GM12878 (cell line): Measurements from ENCODE around the gene AIFM1. TPM values are rescaled to one million over a fixed set of nuclear protein-coding genes. Genes with fewer than 3 reads are reported as not detected.

Experiments used
- ATAC-seq: fragments of 200-7000 bp; cut with Tn5 transposase; 3 replicates; pipeline ENCODE4 v1.9.1; 2020; ENCODE audit warnings: mild to moderate bottlenecking, moderate library complexity
- BruUV-seq: library from RNA; stranded (reverse); fragments of 400-500 nt; replicated peaks from 2 replicates; lab custom pipeline; 2021; lab: Mats Ljungman, UMichigan
- CTCF ChIA-PET: fragments of 300-600 bp; sonication (Branson Sonifier 250); formaldehyde crosslinking; extraction: SDS; loops from one replicate; lab custom pipeline; 2021; ENCODE audit warnings: inconsistent platforms; lab: Yijun Ruan, JAX
- POLR2A ChIA-PET: fragments of 350-600 bp; formaldehyde crosslinking; extraction: SDS; loops from one replicate; lab custom pipeline; 2021; ENCODE audit warnings: inconsistent platforms; lab: Charles Lee
- RAD21 ChIA-PET: fragments of 300-600 bp; sonication (Branson Sonifier 250); formaldehyde crosslinking; loops from one replicate; lab custom pipeline; 2023; ENCODE audit warnings: antibody characterized with exemption; ENCODE audit not compliant: unreplicated experiment; lab: Charles Lee
- SMC1A ChIA-PET: fragments of 300-600 bp; sonication (Branson Sonifier 250); formaldehyde crosslinking; loops from one replicate; lab custom pipeline; 2023; ENCODE audit not compliant: unreplicated experiment, uncharacterized antibody; lab: Charles Lee
- DNase-seq: peaks from one replicate; pipeline ENCODE4 v3.0.0-alpha.2; 2011; ENCODE audit warnings: low read depth, low spot score
- FAIRE-seq: peaks from 3 replicates; lab custom pipeline; 2011; peaks lifted over from hg19 to GRCh38; lab: Jason Lieb, UNC
- H2AFZ ChIP-seq: 2 replicates; pipeline ENCODE4 v1.6.0; 2011; ENCODE audit warnings: low read depth, low read length, control low read depth; ENCODE audit not compliant: control insufficient read depth
- H3K27ac ChIP-seq: 2 replicates; pipeline ENCODE4 v1.5.1; 2011; ENCODE audit warnings: control low read depth; ENCODE audit not compliant: control insufficient read depth, insufficient read depth
- H3K27me3 ChIP-seq, 2 experiments: replicated peaks in 1 of 2; 2 replicates each; pipeline versions ENCODE4 v1.6.0 to v1.6.1; 2011; ENCODE audit warnings: low read length in 1 of 2; ENCODE audit not compliant: control insufficient read depth in 2 of 2, insufficient read depth in 2 of 2
- H3K36me3 ChIP-seq, 2 experiments: 2 replicates each; pipeline ENCODE4 v1.5.1; 2011; ENCODE audit warnings: low read length in 1 of 2; ENCODE audit not compliant: control insufficient read depth in 2 of 2, insufficient read depth in 2 of 2
- H3K4me1 ChIP-seq: 2 replicates; pipeline ENCODE4 v1.6.1; 2011; ENCODE audit warnings: mild to moderate bottlenecking, low read length, moderate library complexity, mixed read lengths; ENCODE audit not compliant: control insufficient read depth, insufficient read depth
- H3K4me2 ChIP-seq: 2 replicates; pipeline ENCODE4 v1.6.0; 2011; ENCODE audit warnings: control low read depth; ENCODE audit not compliant: control insufficient read depth, insufficient read depth
- H3K4me3 ChIP-seq: fragments of 200-600 bp; sonication (generic); 2 replicates; pipeline ENCODE4 v1.5.1; 2016
- H3K79me2 ChIP-seq: 2 replicates; pipeline ENCODE4 v1.6.0; 2011; ENCODE audit warnings: low read length; ENCODE audit not compliant: control insufficient read depth, insufficient read depth
- H3K9ac ChIP-seq: 2 replicates; pipeline ENCODE4 v1.8.0; 2011; ENCODE audit warnings: low read length, control low read depth, mixed read lengths; ENCODE audit not compliant: control insufficient read depth, insufficient read depth
- H3K9me3 ChIP-seq: replicated peaks from 3 replicates; pipeline ENCODE4 v1.5.1; 2011; ENCODE audit warnings: mild to moderate bottlenecking, low read length; ENCODE audit not compliant: control insufficient read depth, insufficient read depth
- H4K20me1 ChIP-seq: 2 replicates; pipeline ENCODE4 v1.6.0; 2011; ENCODE audit not compliant: control insufficient read depth, insufficient read depth
- EED ChIP-seq: sonication (generic); IDR thresholded peaks from 2 replicates; pipeline ENCODE4 v1.6.1; 2016; ENCODE audit warnings: antibody characterized with exemption, low read depth
- IRF3 ChIP-seq: fragments of 450-650 bp; IDR thresholded peaks from 2 replicates; pipeline ENCODE4 v1.6.1; 2014; ENCODE audit warnings: mild to moderate bottlenecking
- MYB ChIP-seq: fragments of 150-350 bp; IDR thresholded peaks from 2 replicates; pipeline ENCODE4 v1.6.1; 2014; ENCODE audit warnings: mild to moderate bottlenecking, low read depth, low read length, borderline replicate concordance
- NFYB ChIP-seq: IDR thresholded peaks from 2 replicates; pipeline ENCODE4 v1.6.1; 2011; ENCODE audit warnings: low read depth, mild to moderate bottlenecking, low read length, improper control_type of control experiment, moderate library complexity; ENCODE audit not compliant: insufficient read depth
- POLR2AphosphoS2 ChIP-seq: IDR thresholded peaks from 2 replicates; pipeline ENCODE4 v1.6.1; 2011; ENCODE audit warnings: low read depth, mild to moderate bottlenecking, low read length, improper control_type of control experiment, moderate library complexity
- SKIL ChIP-seq: fragments of 450-650 bp; IDR thresholded peaks from 2 replicates; pipeline ENCODE4 v1.6.1; 2017; ENCODE audit warnings: mild to moderate bottlenecking, low read depth, inconsistent platforms; ENCODE audit not compliant: poor library complexity, severe bottlenecking
- SMAD5 ChIP-seq: IDR thresholded peaks from 2 replicates; pipeline ENCODE4 v1.6.1; 2016; ENCODE audit warnings: antibody characterized with exemption, low read depth
- YBX1 ChIP-seq: fragments of 450-650 bp; IDR thresholded peaks from 2 replicates; pipeline ENCODE4 v1.6.1; 2016; ENCODE audit warnings: antibody characterized with exemption
- ZBTB4 ChIP-seq: fragments of 450-650 bp; formaldehyde crosslinking; IDR thresholded peaks from 2 replicates; pipeline ENCODE4 v1.4.0; 2022; ENCODE audit warnings: mild to moderate bottlenecking, moderate library complexity
- ZNF384 ChIP-seq: IDR thresholded peaks from 2 replicates; pipeline ENCODE4 v1.6.1; 2012; ENCODE audit warnings: low read depth, mild to moderate bottlenecking, low read length, improper control_type of control experiment, borderline replicate concordance
- WGBS: methylation state at CpG from one replicate; pipeline ENCODE4 v1.1.6; 2016; ENCODE audit warnings: low lambda C conversion rate; ENCODE audit not compliant: insufficient replicate concordance, insufficient coverage; ENCODE audit errors: missing lambda C conversion rate; 5-methylcytosine and 5-hydroxymethylcytosine counted together
- in situ Hi-C: fragments of 300-500 bp; cut with MboI; formaldehyde crosslinking; loops from 9 replicates; pipeline ENCODE4 v1.14.3; 2018; ENCODE audit warnings: mixed read lengths
- intact Hi-C: fragments of 100-400 bp; cut with micrococcal nuclease; formaldehyde crosslinking; loops from one replicate; pipeline ENCODE4 v1.14.2; 2022; ENCODE audit not compliant: unreplicated experiment
- polyA plus RNA-seq, 11 experiments: library from polyadenylated mRNA; depleted of rRNA in 4 of 11; unstranded in 6 of 11; stranded (reverse) in 5 of 11; fragments of >200 nt; fragmentation: Nextera tagmentation in 4 of 11; fragmentation: Illumina TruSeq in 1 of 11; extraction: Ambion mirVana in 4 of 11; extraction: Trizol in 1 of 11; gene quantifications; 1 replicate in 1 of 11; 2 replicates in 10 of 11; pipeline versions ENCODE4 v1.2.1 to v1.2.3, GENCODE V29; 2011 to 2016; ENCODE audit warnings: inconsistent platforms in 2 of 11, missing spikeins in 2 of 11, low read depth in 1 of 11
- total RNA-seq, 4 experiments: library from RNA; depleted of rRNA in 3 of 4; stranded (reverse); fragments of >200 nt in 3 of 4; fragmentation: Illumina TruSeq in 1 of 4; extraction: Trizol in 1 of 4; gene quantifications; 2 replicates each; pipeline versions ENCODE4 v1.2.1 to v1.2.3, GENCODE V29; 2013 to 2021

AIFM1 gene
- total and polyA plus RNA-seq, 10 of the 15 experiments (the other 5 are each of a cell fraction or from before 2014, with no cell fraction given): 44.2 to 121 (median 80.0) TPM

GRCh38 chrX:130125091-130125874 lies 40.4 kb downstream of the AIFM1 start:
- BruUV-seq: no TSS peak
- Histone ChIP-seq H3K9me3 (no peaks in the 10 kb centered on the region), H3K79me2 (no peaks in the 10 kb centered on the region), H3K36me3 (peaks cover 0 to 7% of the 10 kb centered on the region in 2 experiments; a peak in 1 of 4 replicates), H3K9ac (no peak overlapping the region), H3K27me3 (no peaks in the 10 kb centered on the region; a peak in 1 of 4 replicates), H3K4me1 (peaks cover 7% of the 10 kb centered on the region), H3K4me3 (no peak overlapping the region), H3K4me2 (no peak overlapping the region), H3K27ac (no peak overlapping the region), H4K20me1 (no peaks in the 10 kb centered on the region), H2AFZ (no peak overlapping the region)
- ChIA-PET RAD21 (no interaction called here), POLR2A (no interaction called here), CTCF (no interaction called here), SMC1A (no interaction called here)
- DNase-seq: no peak
- intact Hi-C loops: no loop called here
- in situ Hi-C loops: no loop called here
- no peak for FAIRE-seq
- ATAC-seq: no peak
- WGBS: 59% methylated on average over 13 of the region's 13 CpGs
- TF ChIP-seq SMAD5 (no peak), EED (no peak), MYB (no peak), POLR2AphosphoS2 (no peak), IRF3 (no peak)

- BruUV-seq: no TSS peak
- H3K27me3 ChIP-seq: no peaks in the 10 kb centered on the region; a peak in 1 of 4 replicates
- H3K4me2 ChIP-seq: no peak overlapping the region
- ChIA-PET RAD21 (no interaction called here), CTCF (no interaction called here), SMC1A (no interaction called here), POLR2A (no interaction called here)
- in situ Hi-C loops (no loop called here), intact Hi-C loops (loop anchor here (5.0 kb wide), 1 partner anchor 48 kb away; the partner anchor contains the start of gene RAB33A)
- H3K9ac ChIP-seq: no peak overlapping the region
- H3K9me3 ChIP-seq: no peaks in the 10 kb centered on the region
- DNase-seq: no peak
- no peak for TF ChIP-seq SKIL
- TF ChIP-seq ZNF384: no peak
- TF ChIP-seq YBX1: no peak
- no peak for TF ChIP-seq ZBTB4
- TF ChIP-seq NFYB: no peak
- H3K27ac ChIP-seq: no peak overlapping the region
- no peak overlapping the region for H3K4me3 ChIP-seq
- H4K20me1 ChIP-seq: no peaks in the 10 kb centered on the region
- no peak overlapping the region for H2AFZ ChIP-seq
- ATAC-seq: no peak
- peaks cover 14% of the 10 kb centered on the region for H3K4me1 ChIP-seq
- H3K79me2 ChIP-seq: no peaks in the 10 kb centered on the region
- no peak for FAIRE-seq
- 71% methylated on average over 4 of the region's 4 CpGs for WGBS
- peaks cover 0 to 7% of the 10 kb centered on the region in 2 experiments; a peak in 1 of 4 replicates for H3K36me3 ChIP-seq
These were observed 41.1 kb downstream of the AIFM1 start for GRCh38 chrX:130124577-130124976.
